PFSK-1 (cell line): ENCODE results near the gene DEPDC1B.

ENCODE experiments used
- FOXP2 ChIP-seq: optimal IDR thresholded peaks from 2 replicates; pipeline ENCODE3; 2011; ENCODE audit warnings: borderline replicate concordance, control low read depth, inconsistent platforms; ENCODE audit not compliant: insufficient read depth; ENCODE audit errors: extremely low read length, extremely low read depth
- POLR2AphosphoS5 ChIP-seq: IDR thresholded peaks from 2 replicates; pipeline ENCODE4 v1.6.1; 2012; ENCODE audit warnings: low read depth, mild to moderate bottlenecking, control low read depth, low read length, moderate library complexity
- SIN3A ChIP-seq: IDR thresholded peaks from 2 replicates; pipeline ENCODE4 v1.6.1; 2012; ENCODE audit warnings: mild to moderate bottlenecking, low read length, moderate library complexity, borderline replicate concordance; ENCODE audit not compliant: insufficient read depth
- TAF1 ChIP-seq: IDR thresholded peaks from 2 replicates; pipeline ENCODE4 v1.6.1; 2012; ENCODE audit warnings: low read length, control low read depth, borderline replicate concordance; ENCODE audit not compliant: insufficient read depth
- TF ChIP-seq, protein P1 (sequence below), 2 experiments: IDR thresholded peaks; 2 replicates each; pipeline versions ENCODE4 v1.6.1 to v1.8.0; 2011 to 2012; ENCODE audit warnings: low read depth in 2 of 2, low read length in 2 of 2, control low read depth in 1 of 2, inconsistent platforms in 1 of 2, mild to moderate bottlenecking in 1 of 2, moderate library complexity in 1 of 2; ENCODE audit not compliant: insufficient read depth in 1 of 2

DEPDC1B gene

DNA sequence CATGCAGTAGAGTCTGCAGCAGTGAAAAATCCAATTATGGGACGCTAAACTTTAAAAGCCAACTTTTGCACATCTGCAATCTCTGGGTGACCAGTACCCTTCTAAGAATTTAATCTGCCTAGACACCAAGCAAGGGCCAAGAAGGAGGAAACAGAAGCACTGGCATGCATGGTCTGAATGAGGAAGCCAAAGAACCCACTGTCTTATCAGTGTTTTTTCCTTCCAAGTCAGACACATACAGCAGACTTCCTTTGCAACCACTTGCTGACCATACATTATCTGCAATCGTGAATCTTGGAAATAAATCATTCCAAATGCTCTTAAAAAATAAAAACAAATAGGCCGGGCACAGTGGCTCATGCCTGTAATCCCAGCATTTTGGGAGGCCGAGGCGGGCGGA lies 65.9 kb downstream of the DEPDC1B start:
- TF ChIP-seq TAF1: no peak
- TF ChIP-seq FOXP2: no peak
- TF ChIP-seq, protein P1, sequence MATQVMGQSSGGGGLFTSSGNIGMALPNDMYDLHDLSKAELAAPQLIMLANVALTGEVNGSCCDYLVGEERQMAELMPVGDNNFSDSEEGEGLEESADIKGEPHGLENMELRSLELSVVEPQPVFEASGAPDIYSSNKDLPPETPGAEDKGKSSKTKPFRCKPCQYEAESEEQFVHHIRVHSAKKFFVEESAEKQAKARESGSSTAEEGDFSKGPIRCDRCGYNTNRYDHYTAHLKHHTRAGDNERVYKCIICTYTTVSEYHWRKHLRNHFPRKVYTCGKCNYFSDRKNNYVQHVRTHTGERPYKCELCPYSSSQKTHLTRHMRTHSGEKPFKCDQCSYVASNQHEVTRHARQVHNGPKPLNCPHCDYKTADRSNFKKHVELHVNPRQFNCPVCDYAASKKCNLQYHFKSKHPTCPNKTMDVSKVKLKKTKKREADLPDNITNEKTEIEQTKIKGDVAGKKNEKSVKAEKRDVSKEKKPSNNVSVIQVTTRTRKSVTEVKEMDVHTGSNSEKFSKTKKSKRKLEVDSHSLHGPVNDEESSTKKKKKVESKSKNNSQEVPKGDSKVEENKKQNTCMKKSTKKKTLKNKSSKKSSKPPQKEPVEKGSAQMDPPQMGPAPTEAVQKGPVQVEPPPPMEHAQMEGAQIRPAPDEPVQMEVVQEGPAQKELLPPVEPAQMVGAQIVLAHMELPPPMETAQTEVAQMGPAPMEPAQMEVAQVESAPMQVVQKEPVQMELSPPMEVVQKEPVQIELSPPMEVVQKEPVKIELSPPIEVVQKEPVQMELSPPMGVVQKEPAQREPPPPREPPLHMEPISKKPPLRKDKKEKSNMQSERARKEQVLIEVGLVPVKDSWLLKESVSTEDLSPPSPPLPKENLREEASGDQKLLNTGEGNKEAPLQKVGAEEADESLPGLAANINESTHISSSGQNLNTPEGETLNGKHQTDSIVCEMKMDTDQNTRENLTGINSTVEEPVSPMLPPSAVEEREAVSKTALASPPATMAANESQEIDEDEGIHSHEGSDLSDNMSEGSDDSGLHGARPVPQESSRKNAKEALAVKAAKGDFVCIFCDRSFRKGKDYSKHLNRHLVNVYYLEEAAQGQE (IDR thresholded peaks at IDR 0.05; ENCODE audit: insufficient read depth in 1 of 2, low read depth in 2 of 2, low read length in 2 of 2): no peak
- TF ChIP-seq POLR2AphosphoS5: no peak

DNA sequence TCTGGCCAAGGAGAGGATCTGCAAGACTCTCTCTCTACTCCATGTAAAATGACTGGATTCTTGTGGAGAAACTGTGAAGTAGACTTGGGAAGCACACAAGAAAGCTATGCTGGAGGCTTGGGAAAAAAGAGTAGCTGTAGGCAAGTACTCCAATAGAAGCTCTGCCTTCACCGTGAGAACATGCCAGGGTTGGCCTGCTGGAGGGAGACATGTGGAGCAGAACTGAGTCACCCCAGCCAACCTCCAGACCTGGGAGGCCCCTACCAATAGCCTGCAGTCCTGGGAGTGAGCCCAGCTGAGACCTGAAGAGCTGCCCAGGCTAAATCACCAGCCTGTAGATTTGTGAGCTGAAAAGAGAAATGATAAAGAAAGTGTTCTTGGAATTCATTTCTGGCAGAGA lies 66.6 kb downstream of the DEPDC1B start:
- TF ChIP-seq, protein P1 (IDR thresholded peaks at IDR 0.05; ENCODE audit: insufficient read depth in 1 of 2, low read depth in 2 of 2, low read length in 2 of 2): no peak
- TF ChIP-seq TAF1 (no peak), POLR2AphosphoS5 (no peak), SIN3A (no peak), FOXP2 (no peak)

DNA sequence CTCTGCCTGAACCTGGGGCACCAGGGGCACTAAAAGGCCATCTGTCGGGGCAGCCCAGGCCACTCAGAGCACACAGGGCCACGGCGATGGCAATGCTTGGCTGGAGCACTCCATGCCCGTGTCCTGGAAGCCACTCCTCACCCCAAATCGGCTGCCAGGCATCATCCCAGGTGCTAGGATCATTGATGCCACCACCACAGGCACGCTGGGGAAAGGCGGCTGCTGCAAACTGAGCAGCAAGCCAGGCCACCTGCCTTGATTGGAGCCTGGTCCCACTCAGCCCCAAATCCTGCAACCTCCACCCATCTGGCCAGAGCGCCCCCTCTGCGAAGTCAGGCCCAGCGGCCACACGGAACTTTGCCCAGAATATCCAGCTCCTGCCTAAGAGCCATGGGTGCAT lies 67.8 kb downstream of the DEPDC1B start:
- TF ChIP-seq FOXP2 (no peak), TAF1 (no peak), SIN3A (no peak), POLR2AphosphoS5 (no peak)
- TF ChIP-seq, protein P1 (IDR thresholded peaks at IDR 0.05; ENCODE audit: insufficient read depth in 1 of 2, low read depth in 2 of 2, low read length in 2 of 2): no peak

DNA sequence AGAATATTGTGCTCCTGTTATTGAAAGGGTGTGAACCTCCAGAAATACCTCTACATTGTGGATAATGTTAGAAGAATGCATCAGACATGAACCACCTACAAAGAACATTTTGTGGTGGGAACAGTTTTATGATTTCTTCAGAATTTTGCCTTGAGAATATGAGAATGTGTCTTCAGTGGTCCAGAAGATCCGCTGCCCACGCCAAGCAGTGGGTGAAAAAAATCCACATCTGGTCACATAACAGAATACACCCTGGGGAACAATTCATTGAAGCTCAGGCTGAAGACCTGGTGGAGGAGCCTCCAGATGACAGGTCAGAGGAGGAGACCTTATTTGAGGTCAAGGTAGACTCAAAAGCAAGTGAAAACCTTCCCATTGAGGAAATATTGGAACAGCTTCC lies 69.1 kb downstream of the DEPDC1B start:
- TF ChIP-seq, protein P1 (IDR thresholded peaks at IDR 0.05; ENCODE audit: insufficient read depth in 1 of 2, low read depth in 2 of 2, low read length in 2 of 2): no peak
- TF ChIP-seq POLR2AphosphoS5 (no peak), TAF1 (no peak), FOXP2 (no peak), SIN3A (no peak)

DNA sequence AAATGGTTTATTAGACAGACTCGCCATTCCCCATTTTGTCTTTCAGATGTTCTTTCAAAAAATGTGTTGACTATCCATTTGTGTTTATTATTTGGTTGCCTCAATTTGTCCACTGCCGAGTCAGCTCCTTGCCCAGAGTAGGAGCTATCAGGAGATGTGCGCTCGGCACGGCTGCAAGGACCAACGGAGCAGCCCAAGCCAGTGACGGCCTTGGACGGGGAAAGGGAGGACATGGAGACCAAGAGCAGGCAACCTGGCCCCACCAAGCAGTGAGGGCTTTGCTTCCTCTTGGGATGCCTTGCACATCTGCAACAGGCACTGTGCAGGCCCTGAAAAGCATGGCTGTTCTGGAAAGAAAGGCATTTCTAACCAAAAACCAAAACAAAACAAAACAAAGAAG lies 69.8 kb downstream of the DEPDC1B start:
- TF ChIP-seq, protein P1 (IDR thresholded peaks at IDR 0.05; ENCODE audit: insufficient read depth in 1 of 2, low read depth in 2 of 2, low read length in 2 of 2): no peak
- TF ChIP-seq TAF1 (no peak), FOXP2 (no peak), POLR2AphosphoS5 (no peak), SIN3A (no peak)
